K562 (cell line): ENCODE results near the gene ORC2. TPM values are rescaled to one million over a fixed set of nuclear protein-coding genes. Genes with fewer than 3 reads are reported as not detected.

Source experiments
- ATF4 ChIP-seq: fragments of 450-650 bp; formaldehyde crosslinking; IDR thresholded peaks from 2 replicates; pipeline ENCODE4 v1.4.0; 2022; ENCODE audit warnings: mild to moderate bottlenecking, moderate library complexity
- CBX2 ChIP-seq: fragments of 200-600 bp; sonication (generic); IDR thresholded peaks from one replicate; pipeline ENCODE4 v1.6.1; 2012; ENCODE audit warnings: mild to moderate bottlenecking, low read length, inconsistent platforms; ENCODE audit not compliant: insufficient read depth, poor library complexity, severe bottlenecking
- DNMT1 ChIP-seq: fragments of 450-650 bp; IDR thresholded peaks from 2 replicates; pipeline ENCODE4 v1.6.1; 2016; ENCODE audit warnings: antibody characterized with exemption, mild to moderate bottlenecking
- ELK3 ChIP-seq: fragments of 450-650 bp; formaldehyde crosslinking; IDR thresholded peaks from 2 replicates; pipeline ENCODE4 v1.4.0; 2020; ENCODE audit warnings: mild to moderate bottlenecking
- FOXO4 ChIP-seq: fragments of 450-650 bp; formaldehyde crosslinking; IDR thresholded peaks from 2 replicates; pipeline ENCODE4 v1.4.0; 2020; ENCODE audit warnings: mild to moderate bottlenecking, moderate library complexity
- HDAC8 ChIP-seq: fragments of 450-650 bp; IDR thresholded peaks from 2 replicates; pipeline ENCODE4 v1.6.1; 2016; ENCODE audit warnings: mild to moderate bottlenecking, missing genetic modification characterization, moderate library complexity, missing compliant biosample characterization
- ILF3 ChIP-seq: fragments of 450-650 bp; IDR thresholded peaks from 2 replicates; pipeline ENCODE4 v1.6.1; 2018; ENCODE audit warnings: antibody characterized with exemption, mild to moderate bottlenecking, moderate library complexity, borderline replicate concordance
- LEF1 ChIP-seq: fragments of 450-650 bp; IDR thresholded peaks from 2 replicates; pipeline ENCODE4 v1.6.1; 2016; ENCODE audit warnings: mild to moderate bottlenecking
- MBD1 ChIP-seq: fragments of 250-450 bp; sonication (Bioruptor Pico); IDR thresholded peaks from 2 replicates; pipeline ENCODE4 v1.8.0; 2022; ENCODE audit warnings: inconsistent platforms
- MCM2 ChIP-seq: fragments of 450-650 bp; IDR thresholded peaks from 2 replicates; pipeline ENCODE4 v1.6.1; 2017; ENCODE audit warnings: low read depth, mild to moderate bottlenecking
- NR2F6 ChIP-seq: fragments of 450-650 bp; formaldehyde crosslinking; IDR thresholded peaks from 2 replicates; pipeline ENCODE4 v1.4.0; 2020; ENCODE audit warnings: mild to moderate bottlenecking
- NR3C1 ChIP-seq: sonication (generic); formaldehyde crosslinking; IDR thresholded peaks from 2 replicates; pipeline ENCODE4 v1.8.1; 2022; ENCODE audit warnings: missing genetic modification reagents
- RBFOX2 ChIP-seq: fragments of 200-400 bp; formaldehyde crosslinking; IDR thresholded peaks from 2 replicates; pipeline ENCODE4 v1.6.1; 2017; ENCODE audit warnings: low read depth, mild to moderate bottlenecking, low read length, moderate library complexity
- XRCC5 ChIP-seq: fragments of 200-400 bp; formaldehyde crosslinking; IDR thresholded peaks from 2 replicates; pipeline ENCODE4 v1.6.1; 2017; ENCODE audit warnings: low read depth, mild to moderate bottlenecking, low read length
- ZNF277 ChIP-seq: fragments of 250-450 bp; sonication (Bioruptor Pico); IDR thresholded peaks from 2 replicates; pipeline ENCODE4 v1.8.0; 2022; ENCODE audit warnings: inconsistent platforms, mild to moderate bottlenecking, moderate library complexity, borderline replicate concordance
- ZNF431 ChIP-seq: sonication (generic); formaldehyde crosslinking; IDR thresholded peaks from 2 replicates; pipeline ENCODE4 v1.8.0; 2022; ENCODE audit warnings: mild to moderate bottlenecking, missing genetic modification reagents
- ZNF592 ChIP-seq: fragments of 450-650 bp; IDR thresholded peaks from 2 replicates; pipeline ENCODE4 v1.6.1; 2017; ENCODE audit warnings: antibody characterized with exemption, mild to moderate bottlenecking
- polyA plus RNA-seq, 8 experiments: library from polyadenylated mRNA; depleted of rRNA in 4 of 8; stranded (reverse) in 5 of 8; unstranded in 3 of 8; fragments of >200 nt; fragmentation: Nextera tagmentation in 2 of 8; fragmentation: Illumina TruSeq in 1 of 8; extraction: Ambion mirVana in 2 of 8; extraction: Trizol in 1 of 8; gene quantifications; 2 replicates each; pipeline versions ENCODE4 v1.2.1 to v1.2.3, GENCODE V29; 2011 to 2014; ENCODE audit warnings: inconsistent platforms in 1 of 8, missing spikeins in 1 of 8
- total RNA-seq, 7 experiments: library from RNA; depleted of rRNA in 6 of 7; stranded (reverse); fragments of >200 nt in 6 of 7; fragmentation: Illumina TruSeq in 2 of 7; extraction: Trizol in 2 of 7; gene quantifications; 2 replicates each; pipeline versions ENCODE4 v1.2.1 to v1.2.3, GENCODE V29; 2011 to 2021; ENCODE audit warnings: low replicate concordance in 1 of 7

The ORC2 gene
- total and polyA plus RNA-seq, 9 of the 15 experiments (the other 6 are each of a cell fraction or from before 2014, with no cell fraction given): 5.6 to 41.1 (median 19.0) TPM

GRCh38 chr2:200963124-200963917, at the start of gene ORC2 (continued):
- no peak for TF ChIP-seq LEF1
- TF ChIP-seq DNMT1: no peak
- TF ChIP-seq XRCC5: peak; percentile 66; the same call in 1 of the 2 replicates
- no peak for TF ChIP-seq ZNF592
- no peak for TF ChIP-seq MBD1 (CRISPR knock-in tag)
- peak; percentile 87 for TF ChIP-seq RBFOX2
- TF ChIP-seq FOXO4 (CRISPR knock-in tag): no peak
- no peak for TF ChIP-seq NR3C1 (CRISPR knock-in tag)
- no peak for TF ChIP-seq ATF4 (CRISPR knock-in tag)
- TF ChIP-seq NR2F6 (CRISPR knock-in tag): no peak
- TF ChIP-seq HDAC8 (tag): no peak
- TF ChIP-seq ELK3 (CRISPR knock-in tag): no peak
- no peak for TF ChIP-seq ZNF431 (CRISPR knock-in tag)
- no peak for TF ChIP-seq CBX2
- no peak for TF ChIP-seq MCM2
- TF ChIP-seq ZNF277 (CRISPR knock-in tag): no peak
- peak; percentile 76; the same call in 1 of the 2 replicates for TF ChIP-seq ILF3
